Suppressor macrophage treated with lipopolysaccharide for 4 hours (primary cell): ENCODE measurements around the gene C1QTNF9.
"Not testable (repeated sequence)": the region's sequence is repeated elsewhere in the genome, so short reads cannot be mapped to it uniquely, and the experiment has no call there.

Source experiments
- DNase-seq: peaks from one replicate; pipeline ENCODE4 v3.0.0-alpha.2; 2020

C1QTNF9 gene, protein sequence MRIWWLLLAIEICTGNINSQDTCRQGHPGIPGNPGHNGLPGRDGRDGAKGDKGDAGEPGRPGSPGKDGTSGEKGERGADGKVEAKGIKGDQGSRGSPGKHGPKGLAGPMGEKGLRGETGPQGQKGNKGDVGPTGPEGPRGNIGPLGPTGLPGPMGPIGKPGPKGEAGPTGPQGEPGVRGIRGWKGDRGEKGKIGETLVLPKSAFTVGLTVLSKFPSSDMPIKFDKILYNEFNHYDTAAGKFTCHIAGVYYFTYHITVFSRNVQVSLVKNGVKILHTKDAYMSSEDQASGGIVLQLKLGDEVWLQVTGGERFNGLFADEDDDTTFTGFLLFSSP

DNA sequence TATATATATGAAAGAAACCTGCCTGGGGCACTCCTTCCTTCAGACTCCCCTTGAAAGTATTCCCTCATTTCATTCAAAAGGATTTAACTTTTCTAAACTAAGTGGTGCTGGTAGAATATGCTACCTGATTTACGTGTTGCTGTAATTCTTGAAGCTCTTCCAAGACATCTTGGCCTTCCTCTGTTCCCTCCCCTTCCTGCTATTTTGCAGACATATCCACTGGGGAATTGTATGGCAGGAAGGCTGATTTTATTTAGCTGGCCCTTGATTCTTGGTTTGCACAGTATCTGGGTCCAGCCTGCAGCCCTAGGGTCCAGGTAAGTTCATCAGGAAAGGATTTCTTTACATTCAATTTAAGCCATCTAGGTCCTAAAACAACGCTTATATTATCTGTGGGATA lies at the start of gene C1QTNF9:
TSS of gene C1QTNF9 (plus strand) at position 281 of the 400 bp plus-strand sequence. CDS start 6,424 bp downstream, outside the sequence.
- DNase-seq = not testable (repeated sequence)

- DNase-seq = no peak
Measured at GRCh38 chr13:24261566-24261965, 47.8 kb upstream of the C1QTNF9 start.

- no peak for DNase-seq
Measured at GRCh38 chr13:24263632-24264031, 45.7 kb upstream of the C1QTNF9 start.

GRCh38 chr13:24264976-24265375 lies 44.4 kb upstream of the C1QTNF9 start:
- no peak for DNase-seq

GRCh38 chr13:24265453-24265852 lies 43.9 kb upstream of the C1QTNF9 start:
- DNase-seq = no peak

GRCh38 chr13:24267274-24267673 lies 42.1 kb upstream of the C1QTNF9 start:
- peak; percentile 79 for DNase-seq

- DNase-seq = no peak
Measured at GRCh38 chr13:24267801-24268200, 41.6 kb upstream of the C1QTNF9 start.

DNA sequence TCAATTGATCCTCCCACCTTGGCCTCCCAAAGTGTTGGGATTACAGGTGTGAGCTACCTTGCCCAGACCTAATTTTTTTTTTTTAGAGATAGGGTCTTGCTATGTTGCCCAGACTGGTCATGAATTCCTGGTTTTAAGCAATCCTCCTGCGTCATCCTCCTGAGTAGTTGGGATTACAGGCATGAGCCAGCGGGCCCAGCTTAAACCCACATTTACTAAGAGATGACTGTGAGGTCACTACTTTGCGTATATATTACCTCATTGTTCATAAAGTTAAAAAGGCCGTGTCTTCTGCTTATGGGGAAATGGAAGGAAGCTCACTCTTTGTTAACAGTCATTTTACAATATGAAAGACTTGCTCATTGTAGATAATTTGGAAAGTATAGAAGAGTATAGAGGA lies 39.6 kb upstream of the C1QTNF9 start:
- peak; percentile 81 for DNase-seq

- DNase-seq = peak; percentile 95
Measured at GRCh38 chr13:24270639-24271141, 38.7 kb upstream of the C1QTNF9 start.

GRCh38 chr13:24271231-24271600 lies 38.2 kb upstream of the C1QTNF9 start:
- DNase-seq = peak; percentile 34

DNA sequence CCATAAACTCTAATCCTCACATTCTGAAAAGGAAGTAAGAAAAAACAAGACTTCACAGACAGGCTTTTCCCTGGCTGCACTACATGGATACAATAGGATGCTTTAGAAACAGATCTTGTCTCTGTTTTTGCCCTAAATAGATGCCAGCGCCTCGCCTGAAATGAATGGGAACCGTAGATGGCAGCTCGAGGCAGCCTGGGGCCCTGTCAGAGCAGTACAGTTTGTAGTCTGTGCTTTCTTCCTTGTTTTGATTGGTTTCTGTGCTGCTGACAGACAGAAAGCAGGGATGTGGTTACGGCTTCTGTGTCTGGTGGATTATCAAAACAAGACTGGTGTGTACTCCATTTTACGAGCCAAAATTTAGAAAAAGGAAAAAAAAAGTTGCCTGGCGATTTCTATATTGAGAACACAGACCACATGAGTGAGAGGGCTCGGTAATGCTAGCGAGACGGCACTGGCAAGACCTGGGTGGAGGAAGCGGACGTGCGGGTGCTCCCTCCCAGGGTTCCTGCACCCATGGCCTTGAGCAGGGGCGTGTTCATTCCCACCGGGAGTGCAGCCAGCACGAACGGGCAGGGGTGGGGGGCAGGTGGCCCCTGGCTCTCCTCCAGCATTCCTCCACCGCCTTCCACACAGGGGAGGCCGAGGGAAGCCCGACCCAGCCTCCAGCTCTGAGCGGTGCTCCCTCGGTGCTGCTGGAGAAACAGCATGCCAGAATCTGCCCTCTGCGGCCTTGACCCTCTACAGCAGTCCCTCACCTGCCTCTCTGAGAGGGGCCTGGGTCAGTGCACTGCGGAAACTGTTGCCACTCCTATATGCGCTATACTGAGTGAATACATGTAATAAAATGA lies 37.6 kb upstream of the C1QTNF9 start:
- peak; percentile 66 for DNase-seq

DNA sequence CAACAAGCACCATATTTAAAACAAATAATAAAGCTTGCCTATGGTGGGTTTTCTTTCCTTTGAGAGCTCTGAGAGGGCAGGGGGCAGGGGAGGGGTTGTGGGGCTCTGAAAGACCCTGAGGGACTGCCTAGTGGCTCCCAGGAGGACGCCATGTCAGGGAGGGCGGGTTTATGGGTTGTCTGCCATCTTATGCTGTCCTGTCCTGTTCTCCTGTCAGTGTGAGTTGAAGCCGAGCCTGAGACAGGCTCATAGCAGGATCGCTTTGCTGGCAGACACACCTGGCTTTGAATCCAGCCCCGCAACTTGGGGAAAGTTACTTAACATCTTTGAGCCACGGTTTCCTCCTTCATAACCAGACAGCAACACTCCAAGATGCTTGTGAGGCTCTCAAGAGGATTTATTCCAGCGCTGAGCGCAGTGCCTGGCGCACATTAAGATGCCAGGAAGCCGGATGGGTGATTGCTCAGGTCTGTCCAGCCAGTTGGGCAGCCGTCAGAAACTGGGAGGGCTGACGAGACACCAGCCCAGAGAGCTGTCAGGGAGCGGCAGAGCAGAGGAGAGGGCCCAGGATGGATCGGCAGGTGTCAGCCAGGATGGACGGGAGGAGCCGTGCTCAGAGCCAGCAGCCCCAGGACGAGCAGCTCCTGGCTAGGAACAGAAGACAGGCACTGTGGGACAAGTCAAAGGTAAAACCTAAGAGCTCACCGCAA lies 36.8 kb upstream of the C1QTNF9 start:
- peak; percentile 35 for DNase-seq

DNA sequence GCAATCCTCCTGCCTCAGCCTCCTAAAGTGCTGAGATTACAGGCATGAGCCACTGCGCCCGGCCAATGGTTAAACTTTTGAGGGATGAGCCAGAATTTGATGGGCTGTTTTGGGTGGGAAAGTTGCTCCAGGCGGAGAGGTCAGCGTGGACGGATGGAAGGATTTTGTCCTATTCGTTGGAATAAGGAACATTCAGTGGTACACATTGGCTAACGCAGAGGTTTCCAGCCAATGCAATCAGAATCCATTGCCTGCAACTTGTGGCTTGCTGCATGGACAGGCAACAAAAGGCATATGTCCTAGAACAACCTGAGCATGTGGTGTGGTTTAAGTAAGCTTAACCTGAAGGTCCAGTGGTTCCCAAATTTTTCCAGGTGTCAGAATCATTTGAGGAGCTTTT lies 35.5 kb upstream of the C1QTNF9 start:
- DNase-seq = no peak

- DNase-seq = peak; percentile 92
Measured at GRCh38 chr13:24274452-24275021, 34.8 kb upstream of the C1QTNF9 start.

DNA sequence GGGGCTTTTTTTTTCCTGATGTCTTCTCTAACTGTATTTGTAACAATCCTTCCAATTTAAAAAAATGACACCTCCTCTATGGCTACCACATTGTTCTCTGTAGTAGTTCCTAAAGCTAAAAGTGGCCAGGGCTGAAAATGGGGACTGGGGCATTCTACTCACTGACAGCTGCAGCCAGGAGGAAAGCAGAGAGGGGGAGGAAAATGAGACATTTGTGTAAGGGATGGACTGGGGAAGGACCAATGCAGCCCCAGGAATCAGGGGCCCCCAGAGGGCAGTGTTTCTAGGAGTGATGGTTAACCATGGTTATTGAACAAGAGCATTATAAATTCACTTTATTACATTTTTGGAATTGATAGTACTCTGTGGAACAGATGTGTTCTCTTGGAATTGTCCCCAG lies 34.3 kb upstream of the C1QTNF9 start:
- DNase-seq = no peak

DNA sequence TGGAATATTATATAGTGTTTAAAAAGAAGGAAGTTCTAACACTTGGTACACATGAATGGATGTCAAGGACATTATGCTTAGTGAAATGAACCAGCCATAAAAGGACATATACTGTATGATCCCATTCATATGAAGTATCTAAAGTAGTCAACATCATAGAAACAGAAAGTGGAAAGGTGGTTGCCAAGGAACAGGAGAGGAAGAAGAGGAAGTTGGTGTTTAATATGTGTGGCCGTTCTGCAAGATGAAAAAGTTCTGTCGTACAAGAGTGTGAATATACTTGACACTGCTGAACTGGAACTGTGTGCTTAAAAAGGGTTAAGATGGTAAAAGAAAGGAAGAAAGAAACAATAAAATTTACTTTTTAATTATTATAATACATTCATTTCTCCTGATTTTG lies 33.1 kb upstream of the C1QTNF9 start:
- DNase-seq = peak; percentile 84

- peak; percentile 33 for DNase-seq
Measured at GRCh38 chr13:24276861-24277260, 32.5 kb upstream of the C1QTNF9 start.

- DNase-seq = no peak
Measured at GRCh38 chr13:24277761-24278160, 31.6 kb upstream of the C1QTNF9 start.

- DNase-seq = peak; percentile 86
Measured at GRCh38 chr13:24279327-24280110, 29.9 kb upstream of the C1QTNF9 start.

- DNase-seq = peak; percentile 84
Measured at GRCh38 chr13:24280720-24281119, 28.7 kb upstream of the C1QTNF9 start.

GRCh38 chr13:24281188-24282008 lies 28.0 kb upstream of the C1QTNF9 start:
- peak; percentile 32 for DNase-seq
